K562 treated with DMSO at 1 percent for 24 hours (cell line): Measurements from ENCODE around the gene C12orf56. TPM values are rescaled to one million over a fixed set of nuclear protein-coding genes. Genes with fewer than 3 reads are reported as not detected.

ENCODE experiments used
- total RNA-seq: library from RNA; unstranded; fragments of 300-600 nt; gene quantifications from 2 replicates; pipeline ENCODE4 v1.2.3, GENCODE V29; 2022; ENCODE audit warnings: low read depth; ENCODE audit not compliant: insufficient read depth

Gene C12orf56, protein sequence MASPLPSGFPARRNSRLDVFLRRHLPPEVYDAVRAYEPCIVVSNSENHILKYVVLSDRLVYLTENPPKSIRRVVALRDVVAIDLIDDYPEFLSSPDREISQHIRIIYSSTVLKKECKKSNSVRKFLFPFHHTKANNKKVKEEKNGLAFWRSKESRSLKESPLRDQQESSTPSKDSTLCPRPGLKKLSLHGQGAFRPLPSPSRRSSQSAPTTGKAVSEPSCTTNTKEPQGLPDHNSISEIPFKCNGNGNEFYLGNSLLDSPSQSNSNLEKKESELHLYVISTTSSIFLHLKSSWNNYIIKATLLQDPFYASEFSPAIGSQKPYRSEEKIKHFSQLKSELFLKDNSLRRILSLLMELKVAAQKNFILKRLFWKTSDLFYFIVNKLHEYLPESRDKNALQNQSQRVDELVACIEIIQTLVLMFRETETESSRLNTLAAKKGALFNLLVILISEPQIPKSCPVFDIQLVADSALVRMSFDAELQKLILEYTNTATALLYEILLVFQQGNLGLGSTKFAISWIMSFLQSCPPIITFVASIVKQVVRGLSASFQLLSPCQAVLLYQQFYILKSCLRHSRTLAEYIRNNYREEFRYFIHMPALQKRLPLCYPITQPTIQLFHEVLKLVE
- 2.6 TPM in 1 of 2 replicates, not detected in the other for total RNA-seq

GRCh38 chr12:64390275-64390851 lies at the start of gene C12orf56:
Gene C12orf56, minus strand, starts transcription at chr12:64390758. Its CDS starts 193 bp downstream, at chr12:64390565.

GRCh38 chr12:64403707-64404469 lies 13.3 kb upstream of the C12orf56 start, which contains the start of gene XPOT:
Gene XPOT, plus strand, starts transcription at chr12:64404392. Its CDS starts 5,644 bp downstream, at chr12:64410036.

DNA sequence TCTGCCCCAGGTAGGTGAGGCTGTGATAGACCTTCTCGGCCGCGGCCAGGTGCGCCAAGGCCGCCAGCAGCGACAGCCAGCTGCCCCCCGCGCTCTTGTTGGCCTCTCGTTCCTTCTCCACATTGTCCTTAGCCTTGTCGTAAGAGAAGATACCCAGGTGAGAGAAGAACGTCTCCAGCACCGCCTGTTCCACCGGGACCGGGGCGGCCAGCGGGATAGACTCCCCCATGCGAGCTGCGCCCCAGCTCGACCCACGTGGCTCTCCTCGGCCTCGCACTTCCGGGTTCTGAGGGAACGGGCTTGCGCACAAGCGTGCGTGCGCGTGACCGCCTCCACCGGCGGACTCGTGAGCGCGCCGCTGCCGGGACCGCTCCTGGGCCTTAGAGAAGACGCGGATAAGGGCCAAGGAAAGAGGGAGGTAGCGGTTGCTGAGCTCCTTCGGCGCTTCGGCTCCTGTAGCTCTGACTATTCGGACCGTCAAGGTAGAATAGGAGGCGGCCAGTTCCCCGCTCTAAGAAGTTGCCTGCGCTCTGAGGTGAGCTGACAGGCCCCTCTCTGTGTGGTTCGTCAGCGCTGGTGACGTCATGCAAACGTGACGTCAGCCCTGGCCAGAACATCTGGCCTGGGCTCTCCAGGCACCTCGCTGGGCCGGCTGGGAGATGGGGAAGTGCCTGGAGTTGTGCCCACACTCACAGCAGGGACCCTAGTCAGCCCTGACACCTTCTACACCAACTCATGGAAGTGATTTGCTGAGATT lies 168.4 kb downstream of the C12orf56 start, which contains the start of gene KICS2:
KICS2 (minus strand) TSS at position 288 of the 757 bp plus-strand sequence; CDS start at position 229, 59 bp downstream.

Other genes starting within 250 kb of the C12orf56 start
- 1.9 and 2.2 TPM in 2 replicates for gene KICS2, start 168.5 kb downstream of the C12orf56 start, total RNA-seq
- gene XPOT, start 13.6 kb upstream of the C12orf56 start, total RNA-seq: 72.2 and 77.5 TPM in 2 replicates
- gene TBK1, start 61.4 kb upstream of the C12orf56 start, total RNA-seq: 12.3 and 14.5 TPM in 2 replicates
- 11.8 and 13.9 TPM in 2 replicates for gene RASSF3, start 219.7 kb upstream of the C12orf56 start, total RNA-seq